ENCODE results near the gene ERN1. TPM values are rescaled to one million over a fixed set of nuclear protein-coding genes. Genes with fewer than 3 reads are reported as not detected.

The ERN1 gene
- total RNA-seq, 4 donors from 2014 or later, result 9.7 to 27.5 (median 13.8) TPM

- intact Hi-C loops (cut with DNase I; ENCODE audit: low total_unique reads), result no loop called here
- no peaks in the 10 kb centered on the region for H3K9me3 ChIP-seq
- no peaks in the 10 kb centered on the region for H3K27me3 ChIP-seq
- H3K4me1 ChIP-seq, result no peaks in the 10 kb centered on the region
- H3K27ac ChIP-seq, result no peak overlapping the region
- DNase-seq (no peak), ATAC-seq (no peak)
- peaks cover 0 to 82% of the 10 kb centered on the region in 2 donors for H3K36me3 ChIP-seq
- no peak overlapping the region for H3K4me3 ChIP-seq
- in situ Hi-C loops (cut with MboI; ENCODE audit: low sequenced_read_pairs in 4 of 4), result loop anchor here in 1 of 4 donors (25.0 kb wide), 1 partner anchor 234 kb away; no protein-coding TSS in a partner anchor
- no peak for TF ChIP-seq CTCF (IDR thresholded peaks at IDR 0.05 in 4 of 5, conservative IDR thresholded peaks at IDR 0.05 in 1 of 5)
- no peak for TF ChIP-seq POLR2A (IDR thresholded peaks at IDR 0.05)
Observed at GRCh38 chr17:64053101-64053500, 76.8 kb downstream of the ERN1 start.

GRCh38 chr17:64051153-64051552 lies 78.8 kb downstream of the ERN1 start:
- DNase-seq (no peak), ATAC-seq (no peak)
- H3K27ac ChIP-seq, result no peak overlapping the region
- H3K36me3 ChIP-seq, result peaks cover 0 to 87% of the 10 kb centered on the region in 2 donors
- H3K4me1 ChIP-seq, result no peaks in the 10 kb centered on the region
- in situ Hi-C loops (cut with MboI; ENCODE audit: low sequenced_read_pairs in 4 of 4) (loop anchor here in 1 of 4 donors (25.0 kb wide), 1 partner anchor 236 kb away; no protein-coding TSS in a partner anchor), intact Hi-C loops (cut with DNase I; ENCODE audit: low total_unique reads) (no loop called here)
- H3K4me3 ChIP-seq, result no peak overlapping the region
- TF ChIP-seq CTCF (IDR thresholded peaks at IDR 0.05 in 4 of 5, conservative IDR thresholded peaks at IDR 0.05 in 1 of 5), result no peak
- H3K9me3 ChIP-seq, result no peaks in the 10 kb centered on the region
- H3K27me3 ChIP-seq, result no peaks in the 10 kb centered on the region

GRCh38 chr17:64048805-64049204 lies 81.1 kb downstream of the ERN1 start:
- H3K9me3 ChIP-seq, result no peaks in the 10 kb centered on the region
- DNase-seq, result no peak
- no peak overlapping the region for H3K4me3 ChIP-seq
- in situ Hi-C loops (cut with MboI; ENCODE audit: low sequenced_read_pairs in 4 of 4), result loop anchor here in 1 of 4 donors (25.0 kb wide), 1 partner anchor 238 kb away; no protein-coding TSS in a partner anchor
- no peak for ATAC-seq
- intact Hi-C loops (cut with DNase I; ENCODE audit: low total_unique reads), result no loop called here
- no peaks in the 10 kb centered on the region for H3K4me1 ChIP-seq
- H3K27me3 ChIP-seq, result no peaks in the 10 kb centered on the region
- no peak for TF ChIP-seq CTCF (IDR thresholded peaks at IDR 0.05 in 4 of 5, conservative IDR thresholded peaks at IDR 0.05 in 1 of 5)
- no peak for TF ChIP-seq POLR2A (IDR thresholded peaks at IDR 0.05)
- H3K36me3 ChIP-seq, result peaks cover 0 to 87% of the 10 kb centered on the region in 2 donors
- H3K27ac ChIP-seq, result no peak overlapping the region

GRCh38 chr17:64045176-64045575 lies 84.8 kb downstream of the ERN1 start:
- in situ Hi-C loops (cut with MboI; ENCODE audit: low sequenced_read_pairs in 4 of 4) (loop anchor here in 1 of 4 donors (25.0 kb wide), 1 partner anchor 242 kb away; no protein-coding TSS in a partner anchor), intact Hi-C loops (cut with DNase I; ENCODE audit: low total_unique reads) (no loop called here)
- peaks cover 0 to 68% of the 10 kb centered on the region in 2 donors for H3K36me3 ChIP-seq

More at GRCh38 chr17:64045176-64045575, 84.8 kb downstream of the ERN1 start:
- TF ChIP-seq CTCF (IDR thresholded peaks at IDR 0.05 in 4 of 5, conservative IDR thresholded peaks at IDR 0.05 in 1 of 5) (no peak), POLR2A (IDR thresholded peaks at IDR 0.05) (no peak)
- Histone ChIP-seq H3K27me3 (no peaks in the 10 kb centered on the region), H3K9me3 (no peaks in the 10 kb centered on the region), H3K4me1 (no peaks in the 10 kb centered on the region), H3K27ac (no peak overlapping the region), H3K4me3 (no peak overlapping the region)
- DNase-seq (no peak), ATAC-seq (no peak)

Data from gastrocnemius medialis (tissue), 4 donors.